Activated CD8-positive, alpha-beta memory T cell treated with anti-CD3 and anti-CD28 coated beads, Interleukin-2, amount 50 U/mL, for 24 hours (primary cell): Measurements from ENCODE around the gene SNAP23.

ENCODE experiments used
- DNase-seq: peaks from one replicate; pipeline ENCODE4 v3.0.0-alpha.2; 2020; ENCODE audit errors: extremely low read depth

The SNAP23 gene

DNA sequence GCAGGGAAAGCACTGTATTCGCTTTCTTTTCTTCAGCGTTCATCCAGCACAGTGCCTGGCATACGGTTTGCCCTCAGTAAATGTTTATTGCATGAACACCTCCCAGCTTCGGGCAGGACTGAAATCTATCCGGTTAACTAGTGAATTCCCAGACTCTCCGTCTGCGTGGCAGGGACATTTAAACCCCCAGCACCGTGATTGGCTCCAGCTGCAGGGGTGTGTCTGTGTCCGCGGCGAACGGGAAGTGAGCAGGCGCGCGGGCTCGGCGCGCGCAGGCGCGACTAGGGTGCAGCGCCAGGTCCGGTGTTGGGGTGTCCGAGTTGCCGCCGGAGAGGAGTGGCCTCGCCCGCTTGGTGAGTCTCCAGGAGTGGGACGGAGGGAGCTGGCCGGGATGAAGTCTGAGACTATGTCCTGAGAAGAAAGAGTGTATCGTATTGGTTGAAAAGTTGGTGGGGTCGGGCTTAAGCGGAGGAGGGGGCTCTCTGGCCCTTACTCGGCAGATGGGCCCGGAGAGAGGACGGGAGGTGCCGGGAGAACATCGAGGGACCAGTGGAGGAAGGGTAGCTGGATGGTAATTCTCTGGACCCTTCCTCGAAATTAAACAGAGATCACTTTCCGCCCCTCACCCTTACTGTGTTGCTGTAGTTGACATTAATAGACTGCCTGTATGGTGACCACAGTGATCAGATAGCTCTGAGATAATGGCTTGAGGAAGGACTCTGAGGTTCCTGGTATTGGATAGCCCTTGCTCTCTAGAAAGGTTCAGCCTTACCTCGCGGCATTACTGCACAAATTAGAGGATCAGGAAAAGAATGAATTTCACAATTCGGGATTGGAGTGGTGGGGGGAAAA is at the start of gene SNAP23:
Gene SNAP23 (plus strand): TSS at position 274 of the 852 bp plus-strand sequence. CDS start 16,213 bp downstream, outside the sequence.
- peak; percentile 57 for DNase-seq

DNA sequence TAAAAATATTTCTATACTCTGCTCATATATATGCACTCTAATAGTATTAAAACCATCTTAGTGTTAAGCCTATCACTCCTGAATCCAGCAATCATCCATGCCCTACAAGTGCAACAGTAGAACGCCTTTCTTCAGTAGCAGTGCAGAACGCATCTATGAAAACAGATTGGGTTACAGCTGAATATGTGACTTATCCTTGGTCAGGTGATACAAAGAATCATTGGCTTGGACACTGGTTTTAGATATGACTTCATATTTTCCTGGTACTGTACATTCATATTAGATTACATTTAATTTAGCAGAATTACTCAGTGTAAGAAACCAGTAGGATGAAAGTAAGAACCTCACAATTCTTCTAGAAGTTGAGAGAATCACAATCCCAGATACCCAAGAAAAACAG is 47.8 kb upstream of the SNAP23 start:
- DNase-seq: no peak

DNA sequence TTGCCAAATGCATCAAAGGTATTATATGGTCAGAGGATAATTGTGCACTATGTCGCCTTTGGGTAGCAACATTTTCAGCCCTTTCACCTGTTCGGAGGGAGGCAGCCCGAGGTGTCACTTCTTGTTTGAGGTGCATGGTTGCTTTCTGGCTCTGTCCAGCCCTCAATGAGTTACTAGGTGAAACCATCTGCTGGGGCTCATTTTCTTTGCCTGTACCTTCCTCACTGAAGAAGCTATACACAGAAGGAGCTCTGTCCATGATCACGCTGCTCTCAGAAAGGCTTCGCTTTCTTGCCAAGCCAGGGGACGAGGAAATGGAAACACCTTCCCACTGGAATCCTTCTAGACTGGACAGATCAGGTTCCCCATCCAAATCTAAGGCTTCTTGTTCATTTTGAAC is 47.2 kb upstream of the SNAP23 start:
- DNase-seq: no peak

DNA sequence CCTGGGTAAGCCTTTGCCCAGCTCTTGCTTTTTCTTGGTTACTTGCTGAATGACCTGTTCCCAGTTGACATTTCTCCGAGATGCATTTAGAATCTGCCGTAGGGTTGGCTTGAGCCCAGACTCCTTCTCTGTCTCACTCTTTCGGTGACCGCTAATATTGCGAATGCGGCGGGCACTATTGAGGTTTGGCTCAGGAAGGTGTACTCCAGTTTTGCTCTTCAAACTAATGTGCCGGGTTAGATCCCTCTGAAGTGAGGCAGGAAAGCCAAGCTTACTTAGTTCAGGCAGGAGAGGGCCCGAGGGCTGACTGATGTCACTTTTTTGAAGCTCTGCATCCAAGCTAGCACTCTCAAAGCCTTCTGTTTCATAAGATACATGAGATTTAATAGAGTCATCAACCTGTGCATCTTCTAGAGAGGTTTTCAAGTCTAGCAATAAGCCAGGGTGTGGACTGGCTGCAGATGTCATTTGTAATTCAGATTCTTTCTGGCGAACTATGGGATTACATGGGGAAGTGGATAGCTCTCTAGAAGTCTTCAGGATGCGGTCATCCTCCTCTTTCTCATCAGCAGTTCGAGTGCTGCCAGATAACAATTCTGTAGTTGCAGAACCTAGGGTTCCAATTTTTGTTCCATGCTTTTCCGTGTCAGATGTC is 45.5 kb upstream of the SNAP23 start:
- DNase-seq: no peak

DNA sequence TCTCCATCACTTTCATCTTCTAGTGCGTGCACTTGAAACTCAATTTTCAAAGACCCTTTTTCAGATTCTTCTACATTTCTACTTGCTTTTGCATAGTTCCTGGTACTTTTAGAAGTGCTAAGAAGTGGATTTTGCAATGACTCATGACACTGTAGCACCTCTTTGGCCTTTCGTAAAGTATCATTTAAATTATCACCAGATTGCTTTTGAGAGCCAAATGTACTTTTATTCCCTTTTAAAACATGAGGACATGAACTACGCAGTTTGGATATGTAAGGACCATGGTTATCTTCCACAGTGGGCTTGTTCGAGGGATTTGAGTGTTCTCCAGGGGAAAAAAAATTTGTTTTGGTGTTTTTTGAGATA is 45.0 kb upstream of the SNAP23 start:
- DNase-seq: no peak

DNA sequence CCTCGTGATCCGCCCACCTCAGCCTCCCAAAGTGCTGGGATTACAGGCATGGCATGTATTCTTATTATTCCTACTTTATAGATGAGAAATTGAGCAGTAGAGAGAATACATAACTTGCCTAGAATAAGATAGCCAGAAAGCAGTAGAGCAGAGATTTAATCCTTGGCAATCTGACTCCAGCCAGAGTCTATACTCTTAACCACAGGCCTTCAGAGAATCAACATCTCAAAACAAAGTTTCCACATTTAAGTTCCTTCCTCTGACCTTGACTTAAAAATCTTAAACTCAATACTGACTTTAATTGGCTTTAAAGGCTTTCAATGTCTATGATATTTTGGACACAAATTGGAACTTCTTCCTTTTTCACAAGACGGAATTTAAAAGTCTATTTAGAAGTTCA is 41.6 kb upstream of the SNAP23 start:
- no peak for DNase-seq

DNA sequence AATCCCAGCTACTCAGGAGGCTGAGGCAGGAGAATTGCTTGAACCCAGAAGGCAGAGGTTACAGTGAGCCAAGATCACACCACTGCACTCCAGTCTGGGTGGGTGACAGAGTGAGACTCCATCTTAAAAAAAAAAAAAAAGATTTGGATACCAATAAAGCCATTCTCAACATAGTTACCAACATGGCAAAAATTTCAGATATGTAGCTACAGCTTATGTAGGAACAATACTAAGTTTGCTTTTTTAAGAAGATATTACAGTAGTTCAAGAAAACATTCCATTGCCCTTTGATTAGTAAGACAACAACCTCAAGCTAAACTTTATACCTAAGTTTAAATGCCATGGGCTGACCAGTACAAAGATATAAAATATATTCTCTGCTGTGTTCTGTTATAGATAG is 38.9 kb upstream of the SNAP23 start:
- no peak for DNase-seq

DNA sequence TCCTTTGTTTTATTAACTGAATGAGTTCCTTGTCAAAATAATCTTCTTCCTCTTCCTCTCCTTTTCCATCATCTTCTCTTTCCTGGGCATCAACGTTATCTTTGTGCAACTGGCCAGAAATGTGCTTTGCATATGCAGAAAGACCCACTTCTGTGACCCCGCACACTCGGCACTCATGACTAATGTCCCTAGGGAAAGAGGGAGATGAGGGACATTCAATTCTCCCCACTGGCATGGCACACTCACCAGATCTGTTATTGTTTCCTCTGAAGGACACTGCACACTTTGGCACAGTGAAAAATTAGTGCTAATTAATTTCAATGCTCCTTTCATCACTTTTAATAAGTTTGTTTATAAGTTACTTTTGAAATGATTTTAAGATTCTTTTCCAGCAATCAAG is 38.5 kb upstream of the SNAP23 start:
- DNase-seq: no peak

DNA sequence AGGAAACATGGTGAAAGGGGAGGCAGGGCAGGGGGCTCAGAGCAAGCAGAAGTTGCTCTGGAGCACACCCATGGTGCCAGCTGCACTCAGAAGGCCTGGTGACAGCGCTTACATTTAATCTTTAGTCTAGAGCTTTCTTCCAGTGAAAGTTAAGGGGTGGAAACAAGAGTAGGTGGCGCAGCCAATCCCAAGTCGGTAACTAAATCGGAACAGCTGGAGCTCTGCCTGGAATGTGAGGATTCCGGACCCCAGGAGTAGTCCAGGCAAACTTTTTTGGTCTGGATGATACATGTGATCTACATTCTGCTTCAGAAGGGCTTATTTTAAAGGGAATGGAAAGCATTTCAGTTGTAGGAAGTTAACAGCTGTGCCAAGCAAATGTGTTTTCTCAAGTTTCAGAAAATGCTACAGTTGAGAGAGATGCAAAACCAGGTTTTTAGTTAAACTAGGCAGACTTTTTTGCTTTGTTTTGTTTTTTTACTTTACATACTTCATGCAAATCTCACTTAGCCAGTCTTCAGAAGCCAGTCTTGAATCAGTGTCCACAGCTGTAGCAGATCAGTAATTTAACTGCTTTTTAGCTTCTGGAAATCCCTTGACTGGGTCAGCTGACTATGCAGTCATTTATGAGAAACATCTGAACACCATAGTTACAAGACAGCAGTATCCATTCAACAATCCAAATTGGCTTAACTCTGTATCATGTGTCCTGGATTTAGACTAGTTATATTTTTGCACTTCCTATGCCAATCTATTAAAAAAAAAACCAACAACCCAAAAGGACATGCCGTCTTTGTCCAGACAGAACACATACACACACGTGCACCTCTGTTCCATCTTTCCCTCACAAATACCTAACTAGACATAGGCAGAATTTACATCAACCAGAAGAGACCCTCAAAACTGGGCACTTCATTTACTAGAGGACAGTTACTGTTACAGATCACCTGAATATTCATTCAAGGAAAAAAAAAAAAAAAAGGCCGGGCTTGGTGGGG is 37.7 kb upstream of the SNAP23 start:
- no peak for DNase-seq

DNA sequence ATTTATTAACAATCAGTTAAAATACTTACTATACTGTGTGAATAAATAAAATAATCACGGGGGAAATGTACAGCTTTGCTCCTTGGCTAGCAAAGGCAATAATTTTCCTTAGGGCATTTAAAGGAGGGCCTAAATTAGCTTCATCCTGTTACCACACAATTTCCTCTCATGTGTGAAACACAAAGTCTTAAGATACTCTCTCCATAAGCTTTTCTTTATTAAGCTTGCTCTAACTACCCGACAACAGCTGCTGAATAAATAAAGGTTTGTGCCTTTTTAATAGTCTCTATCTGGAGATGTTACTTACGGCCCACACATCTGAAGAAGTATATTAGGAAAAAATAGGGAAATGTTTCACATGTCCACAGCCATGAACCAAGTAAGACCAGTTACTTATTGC is 34.2 kb upstream of the SNAP23 start:
- no peak for DNase-seq

DNA sequence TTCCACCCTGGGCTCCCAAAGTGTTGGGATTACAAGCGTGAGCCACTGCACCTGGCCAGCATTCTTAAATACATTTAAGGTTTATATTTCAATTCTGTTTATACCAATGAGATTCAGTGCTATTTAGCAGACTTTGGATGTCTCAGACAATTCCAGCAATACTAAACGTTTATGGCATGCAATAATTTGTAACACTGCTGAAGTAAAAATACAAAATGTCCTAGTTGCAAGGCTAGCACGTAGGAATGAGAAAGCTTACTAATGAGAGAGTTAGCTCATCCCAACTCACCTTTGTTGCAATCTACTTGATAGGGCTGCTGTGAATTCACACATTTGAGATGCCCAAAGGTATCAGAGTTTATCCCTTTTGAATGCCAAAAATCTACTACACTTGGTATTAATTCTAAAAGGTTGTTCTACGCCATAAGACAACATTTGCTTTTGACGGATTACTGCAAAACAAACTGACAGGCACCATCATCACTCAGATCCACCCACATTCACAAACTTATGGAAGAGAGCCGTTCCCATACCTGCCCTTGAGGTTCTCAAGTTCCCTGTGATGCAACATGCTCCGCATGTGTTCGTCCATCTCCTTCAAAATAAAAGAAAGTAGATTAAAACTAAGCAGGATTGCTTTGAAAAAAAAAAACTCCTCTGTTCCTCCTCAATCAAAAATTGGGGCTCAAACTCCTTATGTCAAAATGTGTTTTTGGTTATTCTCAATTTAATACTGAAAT is 29.7 kb upstream of the SNAP23 start:
- DNase-seq: no peak

DNA sequence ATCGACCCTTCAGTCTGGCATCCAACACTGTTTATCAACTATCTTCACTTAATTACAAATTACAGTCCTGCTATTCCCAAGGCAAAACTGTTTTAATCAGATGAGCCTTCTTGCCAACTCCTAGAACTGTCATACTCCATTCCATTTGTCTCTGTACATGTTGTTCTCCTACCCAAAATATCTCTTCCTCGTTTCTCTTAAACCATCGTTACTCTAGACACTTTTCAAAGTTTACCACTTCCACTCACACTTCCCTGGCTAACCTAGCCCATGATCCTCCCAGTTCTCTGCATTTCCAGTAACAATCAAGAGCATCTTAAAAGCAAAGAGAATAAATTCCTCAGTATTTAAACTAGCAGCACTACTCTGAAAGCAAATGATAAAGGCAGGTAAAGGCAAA is 24.4 kb upstream of the SNAP23 start:
- no peak for DNase-seq

DNA sequence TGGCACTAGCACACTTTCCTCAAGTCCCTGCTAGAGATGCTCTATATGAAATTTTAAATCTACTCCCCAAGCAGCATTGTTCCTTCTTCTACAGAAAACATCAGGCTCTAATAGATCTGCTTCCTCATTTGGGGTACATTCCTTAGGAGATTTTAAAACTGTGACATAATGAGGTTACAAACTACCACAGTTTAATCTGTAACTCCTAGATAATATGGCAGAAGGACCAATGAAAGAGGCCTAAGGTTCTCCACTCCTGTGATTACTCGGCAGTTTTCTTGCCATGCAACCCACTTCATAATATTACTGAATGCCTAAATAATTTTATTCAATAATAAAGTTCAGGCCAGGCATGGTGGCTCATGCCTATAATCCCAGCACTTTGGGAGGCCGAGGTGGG is 20.6 kb upstream of the SNAP23 start:
- no peak for DNase-seq

DNA sequence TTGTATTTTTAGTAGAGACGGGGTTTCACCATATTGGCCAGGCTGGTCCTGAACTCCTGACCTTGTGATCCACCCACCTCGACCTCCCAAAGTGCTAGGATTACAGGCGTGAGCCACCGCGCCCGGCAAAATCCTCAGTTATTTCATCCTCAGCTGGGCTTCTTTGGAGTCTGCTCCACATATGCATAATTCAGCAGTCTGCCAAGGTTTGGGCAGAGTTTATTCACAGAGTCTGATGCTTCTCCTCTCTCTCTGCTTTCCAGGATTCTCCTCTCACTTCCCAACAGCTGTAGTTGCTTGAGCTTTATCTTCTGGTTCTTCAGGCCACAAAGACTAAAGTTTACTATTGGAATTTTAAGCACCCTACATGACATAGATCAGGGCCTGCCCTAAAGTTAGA is 12.7 kb upstream of the SNAP23 start:
- DNase-seq: no peak

DNA sequence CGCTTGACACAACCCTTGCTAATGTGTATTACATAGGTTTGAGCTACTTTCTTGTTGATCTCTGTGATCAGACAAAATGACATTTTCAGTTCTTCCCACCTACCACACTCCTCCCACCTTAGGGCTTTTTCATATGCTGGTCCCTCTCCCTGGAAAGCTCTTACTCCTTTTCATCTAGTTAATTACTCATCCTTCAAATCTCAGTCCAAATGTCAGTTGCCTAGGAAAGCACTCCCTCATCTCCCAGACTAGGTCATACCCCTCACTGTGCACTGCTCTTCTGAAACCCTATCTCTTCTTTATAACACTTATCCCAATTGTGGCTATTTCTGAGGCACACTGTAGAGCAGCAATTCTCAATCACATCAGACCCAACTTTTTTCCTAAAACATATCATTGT is 11.8 kb upstream of the SNAP23 start:
- DNase-seq: no peak

DNA sequence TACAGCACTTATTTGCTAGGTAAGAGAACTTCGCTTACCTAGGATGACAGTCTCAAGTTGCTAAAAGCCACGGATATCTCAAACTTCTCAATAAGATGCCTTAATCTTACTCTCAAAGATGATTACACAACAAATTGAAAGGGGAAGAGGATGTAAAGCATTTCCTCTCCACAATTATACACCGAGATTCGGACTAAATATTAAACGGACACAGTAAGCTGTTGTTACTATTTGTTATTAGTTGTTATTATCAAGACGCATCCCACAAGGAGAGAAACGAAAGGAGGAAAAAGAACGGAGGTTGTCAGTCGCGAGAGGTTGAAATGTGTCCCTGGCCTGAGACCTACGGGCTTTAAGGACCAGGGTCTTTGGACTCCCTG is 5.2 kb upstream of the SNAP23 start:
- no peak for DNase-seq

DNA sequence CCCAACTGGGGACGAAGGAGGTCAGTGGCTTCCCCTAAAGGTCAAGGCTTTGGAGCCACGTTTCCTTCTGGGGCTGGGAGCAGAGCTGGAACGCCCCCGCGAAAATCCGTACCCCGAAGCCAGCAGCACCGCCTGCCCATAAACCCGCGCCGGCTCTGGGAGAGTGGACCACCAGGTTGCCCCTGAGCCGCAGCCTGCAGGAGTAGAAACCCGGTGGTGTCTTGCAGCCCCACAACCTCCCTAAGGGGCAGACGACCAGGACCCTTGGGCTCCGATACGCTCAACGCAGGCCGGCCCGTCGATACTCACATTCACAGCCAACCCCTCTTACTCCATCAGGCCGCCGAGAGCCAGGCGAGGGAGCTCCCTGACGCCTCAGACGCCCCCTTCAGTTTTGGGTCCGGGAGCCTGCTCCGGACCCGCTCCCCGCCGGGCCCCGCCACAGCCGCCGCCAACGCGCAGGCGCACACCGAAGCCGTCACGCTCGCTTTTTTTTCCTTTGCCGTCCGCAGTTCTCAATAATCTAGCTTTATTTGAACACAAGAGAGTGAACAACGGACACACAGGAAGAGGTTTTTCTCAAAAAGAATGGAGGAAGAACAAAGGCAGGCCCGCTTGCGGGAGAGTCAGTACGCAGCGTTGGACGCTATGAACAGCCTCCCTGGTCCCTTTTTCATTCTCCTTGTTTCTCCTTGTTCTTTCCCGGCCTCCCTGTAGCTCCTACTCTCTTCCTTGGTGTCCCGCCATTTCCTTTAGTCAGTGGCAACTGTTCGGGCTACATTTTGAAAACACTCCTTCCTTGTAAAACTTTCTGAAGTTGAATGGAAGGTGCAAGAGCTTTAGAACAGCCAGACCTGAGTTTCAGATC is 4.5 kb upstream of the SNAP23 start, which contains the start of gene ZNF106:
Gene ZNF106 (minus strand): TSS at position 471 of the 868 bp plus-strand sequence. CDS start 18,852 bp downstream, outside the sequence.
- DNase-seq: peak; percentile 61

DNA sequence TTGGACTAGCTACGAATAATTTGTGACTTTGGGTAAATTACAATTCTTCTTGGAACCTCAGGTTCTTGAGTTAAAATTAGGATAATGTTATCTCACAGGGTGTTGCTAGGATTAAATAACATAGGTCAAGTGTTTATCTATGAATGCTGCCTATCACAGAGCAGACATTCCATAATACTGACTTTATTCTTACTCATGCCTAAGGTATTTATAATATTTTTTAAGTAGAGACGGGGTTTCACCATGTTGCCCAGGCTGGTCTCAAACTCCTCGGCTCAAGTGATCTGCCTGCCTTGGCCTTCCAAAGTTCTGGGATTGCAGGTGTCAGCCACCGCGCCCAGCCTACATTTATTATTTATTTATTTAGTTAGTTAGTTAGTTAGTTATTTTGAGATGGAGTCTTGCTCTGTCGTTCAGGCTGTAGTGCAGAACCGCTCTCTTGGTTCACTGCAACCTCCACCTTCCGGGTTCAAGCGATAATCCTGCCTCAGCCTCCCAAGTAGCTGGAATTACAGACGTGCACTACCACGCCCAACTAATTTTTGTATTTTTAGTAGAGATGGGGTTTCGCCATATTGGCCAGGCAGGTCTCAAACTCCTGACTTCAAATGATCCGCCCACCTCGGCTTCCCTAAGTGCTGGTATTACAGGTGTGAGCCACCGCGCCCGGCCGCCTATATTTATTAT is 3.8 kb upstream of the SNAP23 start:
- DNase-seq: no peak

DNA sequence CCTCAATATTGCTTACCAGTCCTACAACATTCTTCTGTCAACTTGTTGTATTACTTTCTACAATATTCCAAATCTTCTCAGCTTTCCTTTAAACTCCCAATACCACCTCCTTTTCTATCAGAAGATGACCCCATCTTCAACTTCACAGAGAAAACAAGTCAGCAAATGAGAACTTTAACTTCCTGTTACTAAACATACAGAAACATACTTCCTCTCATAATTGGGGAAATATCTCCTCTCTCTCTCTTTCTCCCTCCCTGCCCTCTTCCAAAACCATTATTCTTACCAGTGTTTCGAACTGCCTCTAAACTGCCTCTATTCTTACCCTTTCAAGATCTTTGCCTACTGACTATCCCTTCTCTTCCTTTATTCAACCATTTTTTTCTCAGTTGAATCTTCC is 1.8 kb upstream of the SNAP23 start:
- DNase-seq: no peak

DNA sequence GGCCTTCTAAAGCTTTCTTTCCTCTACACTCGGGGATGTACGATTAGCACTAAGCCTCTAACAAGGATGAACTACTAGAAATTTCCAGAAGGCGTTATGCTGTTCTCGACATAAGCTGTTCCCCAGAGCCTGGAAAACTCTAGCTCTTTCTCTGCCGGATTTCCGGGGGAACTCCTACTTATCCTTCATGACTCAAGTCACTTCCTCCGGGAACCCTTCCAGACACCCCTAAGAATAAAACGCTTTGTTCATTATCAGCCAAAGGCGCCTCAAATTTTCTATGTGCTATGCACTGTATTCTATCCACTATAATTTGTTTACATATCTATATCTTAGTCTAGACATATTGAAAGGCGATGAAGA is 455 bp upstream of the SNAP23 start:
- no peak for DNase-seq
